Trophoblast cell (in vitro differentiated cells and primary cell): ENCODE measurements around the gene RBM38.

ENCODE experiments used
- DNase-seq, 2 donors: peaks; one replicate each; pipeline ENCODE4 v3.0.0-alpha.2; 2016
- H2AFZ ChIP-seq: 2 replicates; pipeline ENCODE4 v1.6.1; 2013; ENCODE audit warnings: low read length, moderate library complexity, mild to moderate bottlenecking; ENCODE audit not compliant: insufficient read depth, poor library complexity
- H2AK5ac ChIP-seq: 2 replicates; pipeline ENCODE4 v1.6.1; 2013; ENCODE audit warnings: mild to moderate bottlenecking, low read length
- H2BK120ac ChIP-seq: 2 replicates; pipeline ENCODE4 v1.6.1; 2013; ENCODE audit warnings: low read length, mild to moderate bottlenecking, moderate library complexity; ENCODE audit not compliant: insufficient read depth, poor library complexity
- H2BK12ac ChIP-seq: 2 replicates; pipeline ENCODE4 v1.6.1; 2013; ENCODE audit warnings: mild to moderate bottlenecking, low read length, moderate library complexity
- H2BK5ac ChIP-seq: 2 replicates; pipeline ENCODE4 v1.6.1; 2013; ENCODE audit warnings: low read length, low read depth, moderate library complexity, mild to moderate bottlenecking; ENCODE audit not compliant: poor library complexity
- H3K14ac ChIP-seq: 2 replicates; pipeline ENCODE4 v1.6.1; 2013; ENCODE audit warnings: mild to moderate bottlenecking, low read length
- H3K18ac ChIP-seq: 2 replicates; pipeline ENCODE4 v1.6.1; 2013; ENCODE audit warnings: mild to moderate bottlenecking, low read length
- H3K23ac ChIP-seq: 2 replicates; pipeline ENCODE4 v1.6.1; 2013; ENCODE audit warnings: low read length
- H3K27ac ChIP-seq: 2 replicates; pipeline ENCODE4 v1.5.1; 2013; ENCODE audit warnings: low read depth, mild to moderate bottlenecking, inconsistent platforms, low read length, moderate library complexity
- H3K27me3 ChIP-seq: 2 replicates; pipeline ENCODE4 v1.6.1; 2013; ENCODE audit warnings: inconsistent platforms, mild to moderate bottlenecking, low read length, moderate library complexity; ENCODE audit not compliant: insufficient read depth
- H3K36me3 ChIP-seq, 2 experiments: 1 replicate in 1 of 2; 2 replicates in 1 of 2; pipeline ENCODE4 v1.6.1; 2013; ENCODE audit warnings: low read length in 2 of 2, mild to moderate bottlenecking in 2 of 2, moderate library complexity in 1 of 2; ENCODE audit not compliant: insufficient read depth in 2 of 2, control insufficient read depth in 1 of 2
- H3K4ac ChIP-seq: 2 replicates; pipeline ENCODE4 v1.6.1; 2013; ENCODE audit warnings: low read depth, mild to moderate bottlenecking, low read length, moderate library complexity
- H3K4me1 ChIP-seq, 2 experiments: 1 replicate in 1 of 2; 2 replicates in 1 of 2; pipeline ENCODE4 v1.6.1; 2013; ENCODE audit warnings: low read length in 2 of 2, mild to moderate bottlenecking in 2 of 2, moderate library complexity in 1 of 2; ENCODE audit not compliant: insufficient read depth in 2 of 2, control insufficient read depth in 1 of 2
- H3K4me2 ChIP-seq: 2 replicates; pipeline ENCODE4 v1.6.1; 2013; ENCODE audit warnings: inconsistent platforms, mild to moderate bottlenecking, low read length, moderate library complexity
- H3K4me3 ChIP-seq: 2 replicates; pipeline ENCODE4 v1.5.1; 2013; ENCODE audit warnings: mild to moderate bottlenecking, low read depth, low read length, inconsistent platforms
- H3K79me1 ChIP-seq: one replicate; pipeline ENCODE4 v1.6.1; 2013; ENCODE audit warnings: low read length
- H3K79me2 ChIP-seq: 2 replicates; pipeline ENCODE4 v1.6.1; 2013; ENCODE audit warnings: low read length, mild to moderate bottlenecking; ENCODE audit not compliant: control insufficient read depth, insufficient read depth, poor library complexity
- H3K9ac ChIP-seq: 2 replicates; pipeline ENCODE4 v1.6.1; 2013; ENCODE audit warnings: mild to moderate bottlenecking, low read length
- H3K9me3 ChIP-seq: 2 replicates; pipeline ENCODE4 v1.6.1; 2013; ENCODE audit warnings: low read depth, mild to moderate bottlenecking, control low read depth, inconsistent platforms, low read length; ENCODE audit not compliant: insufficient read depth
- H4K12ac ChIP-seq: 2 replicates; pipeline ENCODE4 v1.6.1; 2013; ENCODE audit warnings: low read depth, mild to moderate bottlenecking, low read length, moderate library complexity
- H4K8ac ChIP-seq: 2 replicates; pipeline ENCODE4 v1.6.1; 2013; ENCODE audit warnings: low read depth, mild to moderate bottlenecking, low read length, moderate library complexity
- H4K91ac ChIP-seq: one replicate; pipeline ENCODE4 v1.6.1; 2013; ENCODE audit warnings: low read depth, mild to moderate bottlenecking, low read length, moderate library complexity
- WGBS: extraction: QIAGEN DNeasy Blood & Tissue Kit; methylation state at CpG from one replicate; pipeline ENCODE4 v1.1.7; 2013; ENCODE audit warnings: missing lambda C conversion rate; ENCODE audit not compliant: insufficient read length, insufficient coverage; ENCODE audit errors: extremely low coverage; 5-methylcytosine and 5-hydroxymethylcytosine counted together

RBM38 gene

DNA sequence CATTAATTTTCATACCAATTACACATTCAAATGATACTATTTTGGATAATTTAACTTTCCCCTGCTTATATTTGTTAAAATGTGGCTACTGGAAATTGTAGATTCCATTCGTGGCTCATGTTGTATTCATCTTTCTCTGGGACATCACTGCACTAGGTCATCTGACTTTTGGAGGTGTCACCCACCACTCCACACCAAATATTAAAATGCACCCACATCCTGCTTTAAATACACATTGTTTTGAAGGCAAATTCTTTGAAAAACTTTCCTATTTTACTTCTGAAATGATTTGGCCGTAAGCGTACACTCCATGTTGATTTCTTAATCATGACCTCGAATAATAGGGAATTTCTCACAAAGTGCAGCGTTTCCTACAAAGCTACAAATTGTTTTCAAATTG is 8.7 kb upstream of the RBM38 start:
- H3K27me3 ChIP-seq: no peaks in the 10 kb centered on the region
- H3K4me2 ChIP-seq: no peak overlapping the region
- no peak overlapping the region for H3K9ac ChIP-seq
- H3K4me1 ChIP-seq: no peaks in the 10 kb centered on the region
- peaks cover 4% of the 10 kb centered on the region for H3K9me3 ChIP-seq
- H3K79me1 ChIP-seq: no peaks in the 10 kb centered on the region
- DNase-seq: no peak
- H3K14ac ChIP-seq: no peak overlapping the region
- H3K36me3 ChIP-seq: peaks cover 13 to 20% of the 10 kb centered on the region in 2 experiments
- no peak overlapping the region for H3K23ac ChIP-seq
- no CpG with 5 or more reads among the region's 5 CpGs for WGBS
- H3K4ac ChIP-seq: no peak overlapping the region
- no peak overlapping the region for H2AFZ ChIP-seq
- H3K79me2 ChIP-seq: no peaks in the 10 kb centered on the region
- no peak overlapping the region for H4K8ac ChIP-seq
- H3K18ac ChIP-seq: no peak overlapping the region
- no peak overlapping the region for H3K4me3 ChIP-seq
- no peak overlapping the region for H3K27ac ChIP-seq
- no peak overlapping the region for H2BK5ac ChIP-seq
- H4K12ac ChIP-seq: no peak overlapping the region
- H4K91ac ChIP-seq: no peak overlapping the region
- H2BK12ac ChIP-seq: no peak overlapping the region
- H2BK120ac ChIP-seq: no peak overlapping the region
- no peak overlapping the region for H2AK5ac ChIP-seq

DNA sequence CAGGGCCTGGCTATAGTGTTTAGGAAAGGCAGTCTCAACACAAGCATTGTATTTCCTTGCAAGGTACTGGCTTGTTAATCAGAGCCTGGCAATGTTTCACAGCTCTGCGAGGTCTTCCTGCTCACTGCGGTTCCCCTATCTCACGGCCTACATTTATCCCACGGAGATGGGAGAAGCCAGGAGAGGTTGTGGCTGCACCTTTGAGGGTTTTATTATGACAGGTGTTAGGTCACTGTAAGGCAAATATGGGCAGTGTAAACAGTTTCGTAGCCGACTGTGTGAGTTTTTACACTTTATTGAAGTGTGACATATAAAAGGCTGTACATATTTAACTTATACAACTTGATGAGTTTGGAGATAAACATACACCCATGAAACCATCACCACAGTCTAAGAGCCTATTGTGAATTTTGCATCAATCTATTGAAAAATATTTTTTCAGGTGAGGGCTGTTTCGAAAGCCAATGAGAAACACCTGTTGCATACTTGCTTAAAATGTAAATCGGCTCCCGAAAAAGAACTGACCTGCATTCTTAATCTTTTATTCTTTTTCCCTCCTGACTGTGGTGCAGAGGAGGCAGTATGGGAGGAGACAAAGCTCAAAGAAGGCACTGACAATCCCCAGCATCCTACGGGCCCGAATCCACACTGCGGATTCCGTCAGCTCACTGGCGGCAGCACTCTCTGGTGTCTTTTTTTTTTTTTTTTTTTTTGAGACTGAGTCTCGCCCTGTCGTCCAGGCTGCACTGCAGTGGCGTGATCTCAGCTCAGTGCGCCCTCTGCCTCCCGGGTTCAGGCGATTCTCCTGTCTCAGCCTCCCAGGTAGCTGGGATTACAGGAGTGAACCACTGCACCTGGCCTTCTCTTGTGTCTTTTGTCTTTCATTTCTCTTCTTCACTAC is 7.5 kb upstream of the RBM38 start:
- Histone ChIP-seq H3K9ac (no peak overlapping the region), H3K23ac (no peak overlapping the region), H2AFZ (no peak overlapping the region), H3K4me2 (no peak overlapping the region), H3K4me1 (no peaks in the 10 kb centered on the region), H3K9me3 (peaks cover 4% of the 10 kb centered on the region), H2BK12ac (no peak overlapping the region), H2BK5ac (no peak overlapping the region), H3K27me3 (no peaks in the 10 kb centered on the region), H3K79me2 (no peaks in the 10 kb centered on the region), H3K14ac (no peak overlapping the region), H4K91ac (no peak overlapping the region), H3K79me1 (no peaks in the 10 kb centered on the region), H2BK120ac (no peak overlapping the region), H4K12ac (no peak overlapping the region), H3K36me3 (peaks cover 4 to 10% of the 10 kb centered on the region in 2 experiments), H3K18ac (no peak overlapping the region), H4K8ac (no peak overlapping the region), H3K4ac (no peak overlapping the region), H2AK5ac (no peak overlapping the region), H3K27ac (no peak overlapping the region), H3K4me3 (no peak overlapping the region)
- DNase-seq: no peak
- WGBS: no CpG with 5 or more reads among the region's 20 CpGs

DNA sequence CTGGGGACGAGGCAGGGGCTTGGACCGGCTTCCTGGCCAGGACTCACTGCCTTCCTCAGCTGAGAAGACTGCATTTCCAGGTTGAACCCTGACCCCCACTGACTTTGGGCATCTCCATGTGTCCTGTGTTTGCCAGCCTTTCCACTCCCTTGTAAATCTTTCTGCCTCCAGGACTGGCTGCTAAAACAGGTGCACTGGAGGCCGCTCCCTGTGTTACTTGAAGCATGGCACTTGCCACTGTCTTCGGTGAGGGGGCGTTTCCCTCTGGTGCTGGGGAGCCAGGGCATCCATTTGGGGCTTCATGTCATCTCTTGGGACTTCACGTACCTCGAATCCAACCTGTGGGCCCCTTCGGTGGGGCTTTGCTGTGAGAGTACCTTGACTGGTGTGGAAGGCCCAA is 6.7 kb upstream of the RBM38 start:
- H3K36me3 ChIP-seq: peaks cover 4 to 9% of the 10 kb centered on the region in 2 experiments
- H3K4me2 ChIP-seq: no peak overlapping the region
- no peak overlapping the region for H3K27ac ChIP-seq
- peaks cover 4% of the 10 kb centered on the region for H3K9me3 ChIP-seq
- H4K91ac ChIP-seq: no peak overlapping the region
- peaks cover 3% of the 10 kb centered on the region for H3K79me1 ChIP-seq
- WGBS: no CpG with 5 or more reads among the region's 8 CpGs
- DNase-seq: no peak
- H3K79me2 ChIP-seq: no peaks in the 10 kb centered on the region
- H3K4me1 ChIP-seq: peaks cover 1 to 2% of the 10 kb centered on the region in 2 experiments
- no peak overlapping the region for H3K18ac ChIP-seq
- no peaks in the 10 kb centered on the region for H3K27me3 ChIP-seq
- no peak overlapping the region for H2AK5ac ChIP-seq
- no peak overlapping the region for H3K14ac ChIP-seq
- no peak overlapping the region for H4K8ac ChIP-seq
- H2BK12ac ChIP-seq: no peak overlapping the region
- no peak overlapping the region for H2AFZ ChIP-seq
- no peak overlapping the region for H3K23ac ChIP-seq
- no peak overlapping the region for H3K4ac ChIP-seq
- peak overlapping the region; percentile 30 for H3K4me3 ChIP-seq
- H2BK5ac ChIP-seq: no peak overlapping the region
- H4K12ac ChIP-seq: no peak overlapping the region
- H3K9ac ChIP-seq: no peak overlapping the region
- H2BK120ac ChIP-seq: no peak overlapping the region

DNA sequence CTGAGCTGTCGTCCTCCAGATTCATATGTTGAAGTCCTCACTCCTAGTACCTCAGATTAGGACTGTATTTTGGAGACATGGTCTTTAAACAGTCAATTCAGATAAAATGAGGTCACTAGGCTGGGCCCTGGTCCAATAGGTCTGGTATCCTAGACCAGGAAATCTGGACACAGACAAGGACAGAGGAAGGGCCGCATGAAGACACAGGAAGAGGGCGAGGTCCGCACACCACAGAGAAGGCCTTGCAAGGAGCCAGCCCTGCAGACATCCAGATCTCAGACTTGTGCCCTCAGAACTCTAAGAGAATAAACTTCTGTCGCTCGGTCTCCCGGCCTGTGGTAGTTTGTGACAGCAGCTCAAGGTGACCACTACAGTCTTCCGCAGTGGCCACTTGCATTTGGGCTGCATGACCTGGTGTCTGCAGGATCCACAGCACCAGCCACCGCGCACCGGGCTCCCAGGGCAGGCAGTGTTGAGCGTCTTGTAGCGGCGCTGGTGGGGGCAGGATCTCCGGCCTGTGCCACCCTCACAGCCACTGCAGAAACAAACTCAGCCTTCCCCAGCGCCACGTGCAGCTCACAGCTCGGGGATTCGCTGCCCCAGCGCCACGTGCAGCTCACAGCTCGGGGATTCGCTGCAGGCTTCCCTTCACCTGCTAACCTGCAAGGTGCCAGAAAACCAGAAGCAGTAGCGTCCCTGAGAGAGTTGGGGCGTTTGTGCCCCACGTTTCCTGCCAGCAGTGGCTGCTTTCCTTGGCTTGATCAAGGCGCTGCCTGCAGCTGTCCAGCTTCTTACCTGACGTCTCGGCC is 6.0 kb upstream of the RBM38 start:
- Histone ChIP-seq H2AFZ (no peak overlapping the region), H3K4me2 (no peak overlapping the region), H4K8ac (no peak overlapping the region), H2BK12ac (no peak overlapping the region), H3K14ac (no peak overlapping the region), H2BK120ac (no peak overlapping the region), H3K9ac (no peak overlapping the region), H3K4ac (no peak overlapping the region), H3K79me2 (no peaks in the 10 kb centered on the region), H2BK5ac (no peak overlapping the region), H3K9me3 (peaks cover 4% of the 10 kb centered on the region), H3K27me3 (no peaks in the 10 kb centered on the region), H3K27ac (no peak overlapping the region), H3K4me3 (no peak overlapping the region), H3K23ac (no peak overlapping the region), H2AK5ac (no peak overlapping the region), H3K36me3 (peaks cover 4 to 8% of the 10 kb centered on the region in 2 experiments), H3K79me1 (peaks cover 9% of the 10 kb centered on the region), H4K12ac (no peak overlapping the region), H3K4me1 (peaks cover 8 to 9% of the 10 kb centered on the region in 2 experiments), H3K18ac (no peak overlapping the region), H4K91ac (no peak overlapping the region)
- no peak for DNase-seq
- WGBS: no CpG with 5 or more reads among the region's 29 CpGs
